Gastroesophageal sphincter (tissue), 2 donors: Measurements from ENCODE around the gene MFSD11.

Experiments
- POLR2A ChIP-seq, 2 donors: fragments of 450-650 bp; IDR thresholded peaks; one replicate each; pipeline ENCODE4 v1.6.1; 2017; ENCODE audit warnings: antibody characterized with exemption in 2 of 2, mild to moderate bottlenecking in 2 of 2, moderate library complexity in 1 of 2
- POLR2AphosphoS5 ChIP-seq: sonication (generic); formaldehyde crosslinking; IDR thresholded peaks from one replicate; pipeline ENCODE4 v1.6.1; 2017; ENCODE audit warnings: antibody characterized with exemption

- no peak for TF ChIP-seq POLR2AphosphoS5
- no peak for TF ChIP-seq POLR2A (IDR thresholded peaks at IDR 0.05)
Observed at GRCh38 chr17:76758570-76758969, 20.7 kb downstream of the MFSD11 start.
